GM21529 (cell line): ENCODE data around the gene DISP1.

ENCODE experiments used
- ATAC-seq: cut with Tn5 transposase; IDR thresholded peaks from one replicate; pipeline ENCODE4 v1.9.1; 2021; ENCODE audit not compliant: unreplicated experiment

The DISP1 gene

GRCh38 chr1:222791006-222791710 lies 23.7 kb upstream of the DISP1 start:
- no peak for ATAC-seq

DNA sequence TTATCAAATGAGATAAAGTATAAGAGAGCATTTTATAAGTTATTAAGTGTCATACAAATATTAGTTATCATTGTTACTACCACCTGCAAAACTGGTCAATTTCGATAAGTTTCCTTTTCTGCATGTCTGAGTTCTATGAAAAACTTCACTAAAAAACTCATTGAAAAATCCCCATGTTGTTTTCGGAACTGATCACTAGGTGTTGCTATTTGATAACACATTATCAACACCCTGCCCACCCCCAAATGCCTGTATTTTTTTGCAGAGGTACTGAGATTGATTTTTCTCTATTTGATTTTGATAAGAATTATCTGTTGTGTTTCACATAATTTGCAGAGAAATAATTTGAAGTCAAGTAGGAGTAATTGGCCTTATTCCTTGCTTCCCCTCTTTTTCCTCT lies 22.1 kb upstream of the DISP1 start:
- ATAC-seq = no peak

DNA sequence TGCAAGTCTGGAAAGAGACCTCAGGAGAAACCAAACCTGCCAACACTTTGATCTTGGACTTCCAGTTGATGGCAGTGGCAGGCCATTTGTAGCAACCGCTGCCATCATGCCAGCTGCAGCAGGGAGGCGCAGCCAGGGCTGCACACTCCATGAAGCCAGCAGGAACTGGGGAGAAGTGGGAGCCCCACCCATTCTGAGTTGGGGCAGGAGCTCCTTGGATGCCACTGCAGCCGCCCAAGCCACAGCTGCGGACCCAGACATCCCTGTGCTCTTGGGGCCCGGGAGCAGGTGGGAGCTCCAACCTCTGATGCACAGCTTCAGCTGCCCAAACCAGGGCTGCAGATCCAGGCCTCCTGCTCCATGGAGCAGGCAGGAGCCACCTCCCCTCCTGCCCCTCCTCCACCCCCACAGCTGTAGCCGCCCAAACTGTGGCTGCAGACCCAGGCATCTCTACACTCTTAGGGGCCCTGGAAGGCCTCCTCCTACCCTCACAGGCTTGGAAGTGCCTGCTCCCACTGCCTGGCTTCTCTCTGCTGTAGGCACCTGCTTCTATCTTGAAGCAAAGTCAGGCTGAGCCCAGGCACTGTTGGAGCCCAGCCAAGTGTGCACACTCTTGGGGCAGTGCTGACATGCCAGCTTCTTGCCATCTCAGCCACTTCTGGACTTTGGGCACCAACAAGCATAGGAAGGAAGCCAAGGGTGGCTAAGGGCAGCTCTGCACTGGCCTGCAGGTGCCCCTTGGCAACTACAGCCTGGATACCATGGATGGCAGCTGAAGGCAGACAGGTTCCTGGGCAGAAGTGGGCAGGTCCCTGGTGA lies 20.0 kb upstream of the DISP1 start:
- ATAC-seq = no peak

GRCh38 chr1:222798116-222798515 lies 16.7 kb upstream of the DISP1 start:
- no peak for ATAC-seq

- ATAC-seq = no peak
These were observed 15.9 kb upstream of the DISP1 start for GRCh38 chr1:222798975-222799374.

DNA sequence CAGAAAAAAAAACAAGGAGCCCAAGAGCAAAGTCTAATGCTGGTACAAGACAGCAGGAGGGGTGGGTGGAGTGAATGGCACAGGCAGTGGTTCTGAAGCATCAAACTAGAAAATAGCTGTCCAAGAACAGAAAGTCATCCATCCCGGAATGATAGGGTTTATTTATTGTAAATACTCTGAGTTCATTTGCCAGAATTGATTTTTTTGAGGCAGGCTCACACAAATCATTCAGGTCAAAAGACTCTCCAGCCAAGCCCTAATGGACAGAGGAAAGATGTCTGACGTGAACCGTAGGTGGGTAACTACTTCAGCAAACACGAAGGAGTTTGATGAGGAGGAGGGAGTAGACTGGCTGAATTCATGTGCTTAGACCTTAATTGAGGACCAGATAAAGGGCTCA lies 13.8 kb upstream of the DISP1 start:
- no peak for ATAC-seq

- ATAC-seq = no peak
These were observed 3.2 kb upstream of the DISP1 start for GRCh38 chr1:222811671-222812070.

GRCh38 chr1:222813866-222814535 lies 838 bp upstream of the DISP1 start:
- no peak for ATAC-seq

- no peak for ATAC-seq
These were observed 564 bp downstream of the DISP1 start for GRCh38 chr1:222815440-222815765.

DNA sequence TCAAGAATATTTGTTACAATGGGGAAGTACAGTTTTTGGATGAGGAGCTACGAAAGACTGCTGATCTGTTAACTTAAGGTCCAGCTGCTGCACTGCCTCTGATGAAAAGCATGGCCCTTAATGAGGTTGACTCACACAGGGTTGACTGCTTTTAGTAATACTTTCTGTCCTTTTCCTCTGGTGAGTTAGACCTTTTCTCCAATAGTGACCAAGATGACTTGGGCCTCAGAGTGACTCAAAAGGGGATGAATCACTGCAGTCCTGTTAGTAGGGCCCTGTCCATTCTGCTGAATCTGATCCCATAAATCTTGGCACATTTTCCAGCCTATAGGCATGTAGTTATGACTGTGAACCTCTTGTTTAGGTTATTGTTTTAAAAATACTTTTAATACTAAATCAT lies 2.7 kb downstream of the DISP1 start:
- no peak for ATAC-seq

DNA sequence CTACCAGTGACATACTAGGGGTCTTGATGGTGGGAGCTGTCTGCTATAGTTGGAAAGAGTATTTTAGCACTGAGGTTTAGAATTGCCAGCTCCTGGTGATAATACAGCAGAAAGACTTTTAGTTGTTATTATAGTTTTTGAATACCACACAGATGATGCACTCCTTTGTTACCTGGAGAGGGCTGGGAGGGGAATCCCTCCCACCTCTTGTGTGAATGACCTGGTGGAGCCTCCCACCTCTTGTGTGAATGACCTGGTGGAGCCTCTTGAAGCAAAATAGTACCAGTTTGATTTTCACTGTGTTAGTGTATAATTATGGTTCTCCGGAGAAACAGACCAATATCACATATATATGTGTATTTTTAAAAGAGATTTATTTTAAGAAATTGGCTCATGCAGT lies 3.3 kb downstream of the DISP1 start:
- no peak for ATAC-seq

- ATAC-seq = no peak
These were observed 5.4 kb downstream of the DISP1 start for GRCh38 chr1:222820171-222820712.

- ATAC-seq = no peak
These were observed 6.4 kb downstream of the DISP1 start for GRCh38 chr1:222821239-222821638.

GRCh38 chr1:222823695-222824094 lies 8.9 kb downstream of the DISP1 start:
- ATAC-seq = no peak

GRCh38 chr1:222824641-222825040 lies 9.8 kb downstream of the DISP1 start:
- no peak for ATAC-seq

GRCh38 chr1:222828939-222829338 lies 14.1 kb downstream of the DISP1 start:
- ATAC-seq = no peak

DNA sequence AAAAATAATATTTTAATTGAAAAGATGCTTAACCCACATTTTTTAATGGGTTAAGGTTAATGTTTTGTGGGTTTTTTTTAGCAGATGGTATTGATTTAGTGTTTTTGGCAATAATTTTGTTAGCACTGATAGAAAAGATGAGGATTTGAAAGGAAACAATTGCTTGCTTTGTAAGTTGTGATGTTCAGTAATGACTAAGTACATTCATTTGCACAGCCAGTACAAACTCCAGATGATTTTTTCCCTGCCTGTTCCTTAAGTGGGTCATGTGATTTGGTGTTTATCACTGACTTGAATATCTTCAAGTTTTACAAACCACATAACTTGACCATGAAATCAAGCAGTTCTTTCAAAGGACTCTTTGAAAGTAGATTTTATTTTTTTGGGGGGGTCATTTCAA lies 15.0 kb downstream of the DISP1 start:
- no peak for ATAC-seq

- ATAC-seq = no peak
These were observed 18.6 kb downstream of the DISP1 start for GRCh38 chr1:222833356-222833876.

- ATAC-seq = no peak
These were observed 28.9 kb downstream of the DISP1 start for GRCh38 chr1:222843469-222844410.

DNA sequence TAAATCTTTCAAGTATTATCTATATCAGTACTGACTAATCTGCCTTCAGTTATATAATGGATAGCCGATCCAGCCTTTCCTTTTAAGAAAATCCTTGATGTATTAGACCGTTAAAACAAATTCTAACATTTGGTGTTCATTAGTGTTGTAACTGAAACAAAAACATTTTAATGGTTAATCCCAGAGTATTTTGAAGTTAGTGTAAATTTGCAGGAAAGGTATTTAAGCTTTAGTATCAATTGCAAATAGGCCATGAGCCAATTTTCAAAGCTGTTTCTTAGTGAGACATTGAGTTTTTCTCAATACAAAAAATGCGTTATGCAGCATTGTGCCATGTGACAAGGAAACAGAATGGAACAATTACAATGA lies 29.6 kb downstream of the DISP1 start:
- ATAC-seq = no peak

DNA sequence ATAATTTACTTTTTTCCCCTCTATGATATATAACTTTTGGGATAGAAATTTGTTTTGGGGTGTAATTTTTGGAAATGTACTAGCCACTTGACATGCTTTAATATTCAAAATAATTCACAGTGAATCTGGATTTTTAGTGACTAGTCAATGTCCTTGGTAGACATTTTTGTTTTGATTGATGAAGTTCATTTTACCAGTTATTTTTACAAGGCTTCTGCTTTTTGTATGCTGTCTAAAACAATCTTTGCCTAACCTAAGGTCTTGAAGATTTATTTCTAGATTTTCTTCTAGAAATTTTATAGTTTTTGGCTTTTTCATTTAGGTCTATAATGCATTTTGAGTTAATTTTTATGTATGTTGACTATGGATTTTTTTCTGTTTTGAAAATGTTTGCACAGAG lies 30.9 kb downstream of the DISP1 start:
- no peak for ATAC-seq
